ENCODE data around the gene INO80E. TPM values are rescaled to one million over a fixed set of nuclear protein-coding genes. Genes with fewer than 3 reads are reported as not detected.

Gene INO80E
- total and polyA plus RNA-seq, 2 of the 8 experiments (the other 6 are each of a cell fraction or from before 2014, with no cell fraction given) = 43.0 to 91.2 TPM

DNA sequence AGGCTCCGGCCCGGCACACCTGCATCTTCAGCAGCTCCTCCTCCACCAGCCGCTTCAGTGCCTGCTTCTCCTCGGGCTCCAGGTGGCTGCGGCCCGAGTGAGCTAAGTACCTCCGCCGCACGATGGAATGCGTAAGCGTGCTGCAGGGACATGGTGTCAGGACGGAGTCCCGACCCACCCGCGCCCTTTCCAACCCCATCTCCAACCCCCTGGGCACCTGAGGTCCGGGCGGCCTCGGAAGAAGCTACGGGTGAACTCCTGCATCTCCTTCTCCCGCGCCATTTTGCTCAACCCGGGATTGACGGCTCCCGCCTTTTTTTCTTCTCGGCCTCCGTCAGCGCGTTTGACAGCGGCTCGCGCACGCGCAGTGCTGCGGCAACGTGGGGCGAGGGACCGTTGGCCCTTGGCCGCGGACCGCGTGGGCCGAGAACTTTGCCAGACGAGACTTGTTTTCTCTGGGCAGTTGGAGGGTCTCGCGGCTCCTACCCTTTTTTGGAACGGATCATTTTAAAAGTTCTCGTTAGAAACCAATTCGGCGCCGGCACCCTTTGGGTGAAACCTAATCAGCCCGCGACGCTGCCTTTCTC is 624 bp upstream of the INO80E start, which contains the start of gene HIRIP3:
Gene HIRIP3 (minus strand): TSS at position 294 of the 587 bp plus-strand sequence. CDS start 12 bp downstream, at position 282.
- ChIA-PET POLR2A (ENCODE audit: partially characterized antibody) (interaction anchor here (0.8 to 5.5 kb wide), 17 partner anchors 11 to 285 kb away, joined by 3 to 34 read pairs (median 4); partner anchors contain the start of genes ALDOA, CDIPT, DOC2A and KCTD13), CTCF (ENCODE audit: partially characterized antibody) (interaction anchor here (0.9 to 2.1 kb wide), 3 partner anchors 9 to 18 kb away, joined by 5 to 9 read pairs (median 5); no protein-coding TSS in a partner anchor)
- peak within 1 kb of the TSS; percentile 85 for H4K5ac ChIP-seq (ENCODE audit: insufficient read length, low read depth, low read length)
- H2BK5ac ChIP-seq (ENCODE audit: low read depth, low read length) = peak within 1 kb of the TSS; percentile 81
- peak within 1 kb of the TSS; percentile 77; the same call in 1 of the 2 replicates for H2BK15ac ChIP-seq (ENCODE audit: low read length)
- H3K9me3 ChIP-seq (ENCODE audit: insufficient read depth in 2 of 2, low read depth in 1 of 2, low read length in 1 of 2) = no peaks in the 10 kb centered on the region
- FAIRE-seq (no peak), DNase-seq (ENCODE audit: low read depth in 1 of 2, low spot score in 2 of 2) (peak in 1 of 2 experiments; percentile 88)
- peak within 1 kb of the TSS; percentile 97 for H3K18ac ChIP-seq (ENCODE audit: extremely low read depth, low read length)
- no peak within 1 kb of the TSS for H3K23ac ChIP-seq (ENCODE audit: insufficient read length)
- peaks cover 0 to 2% of the 10 kb centered on the region in 2 experiments for H4K20me1 ChIP-seq (replicated peaks in 1 of 2; ENCODE audit: control insufficient read depth in 1 of 2, insufficient read depth in 2 of 2, low read length in 2 of 2)
- peak within 1 kb of the TSS; percentile 44; the same call in 1 of the 2 replicates for H2AK5ac ChIP-seq (ENCODE audit: low read depth, low read length)
- peak within 1 kb of the TSS; percentile 10; the same call in 1 of the 2 replicates for H2BK12ac ChIP-seq (ENCODE audit: low read depth, low read length)
- peaks cover 3% of the 10 kb centered on the region; the same call in 1 of the 2 replicates for H3K79me1 ChIP-seq (ENCODE audit: low read depth, low read length)
- H3K27me3 ChIP-seq (replicated peaks in 1 of 4; ENCODE audit: control insufficient read depth in 3 of 4, extremely low read depth in 1 of 4, insufficient read depth in 3 of 4, low read length in 3 of 4) = no peaks in the 10 kb centered on the region
- H3K4me3 ChIP-seq (ENCODE audit: extremely low read depth in 1 of 4, insufficient read depth in 2 of 4, low read depth in 3 of 4, low read length in 4 of 4) = peak within 1 kb of the TSS; percentile 75 to 91 (median 80)
- no peak within 1 kb of the TSS for H2BK120ac ChIP-seq (replicated peaks; ENCODE audit: low read depth, low read length)
- peak within 1 kb of the TSS; percentile 27 for H3K4ac ChIP-seq (replicated peaks; ENCODE audit: insufficient read length, low read depth, low read length)
- no peak within 1 kb of the TSS for H3K14ac ChIP-seq (ENCODE audit: insufficient read length)
- peak within 1 kb of the TSS; percentile 86 for H2AFZ ChIP-seq (ENCODE audit: low read length)
- peaks cover 0 to 8% (median 3%) of the 10 kb centered on the region in 4 experiments; a peak in 5 of 7 replicates for H3K4me1 ChIP-seq (replicated peaks in 1 of 4; ENCODE audit: control insufficient read depth in 3 of 4, insufficient read depth in 4 of 4, low read length in 3 of 4)
- H3K4me2 ChIP-seq (ENCODE audit: insufficient read depth in 1 of 2, low read depth in 2 of 2, low read length in 2 of 2) = peak within 1 kb of the TSS; percentile 78 to 92
- no peak within 1 kb of the TSS for H2BK20ac ChIP-seq (ENCODE audit: low read length)
- H3K36me3 ChIP-seq (ENCODE audit: control insufficient read depth in 2 of 4, insufficient read depth in 4 of 4, low read length in 3 of 4) = peaks cover 0 to 18% (median 3%) of the 10 kb centered on the region in 4 experiments; a peak in 6 of 8 replicates
- peak within 1 kb of the TSS; percentile 87 for H4K91ac ChIP-seq (replicated peaks; ENCODE audit: insufficient read length, low read length)
- H4K8ac ChIP-seq (ENCODE audit: extremely low read depth, insufficient read depth, low read length) = peak within 1 kb of the TSS; percentile 93
- H3K79me2 ChIP-seq (ENCODE audit: control insufficient read depth in 1 of 2, insufficient read depth in 2 of 2, low read length in 2 of 2) = peaks cover 0 to 7% of the 10 kb centered on the region in 2 experiments; a peak in 1 of 4 replicates
- H3K23me2 ChIP-seq (ENCODE audit: low read depth, low read length) = peaks cover 9% of the 10 kb centered on the region; the same call in 1 of the 2 replicates
- WGBS, 2 experiments (ENCODE audit: extremely low coverage in 1 of 2, insufficient coverage in 1 of 2, insufficient read length in 1 of 2, insufficient replicate concordance in 2 of 2, low coverage in 1 of 2, low lambda C conversion rate in 2 of 2, missing lambda C conversion rate in 1 of 2) = 1% methylated on average over 47 of the region's 53 CpGs; no CpG with 5 or more reads in 1 of the 2 experiments
- peak within 1 kb of the TSS; percentile 70 to 86 (median 78) for H3K9ac ChIP-seq (replicated peaks in 1 of 4; ENCODE audit: extremely low read depth in 1 of 4, low read depth in 3 of 4, low read length in 3 of 4)
- peak within 1 kb of the TSS; percentile 75 for H3K56ac ChIP-seq (replicated peaks; ENCODE audit: insufficient read length, low read depth, low read length)
- H3K27ac ChIP-seq (ENCODE audit: low read depth, low read length) = peak within 1 kb of the TSS; percentile 86
- TF ChIP-seq TEAD4 (IDR thresholded peaks at IDR 0.05; ENCODE audit: low read depth, low read length) (no peak), SP2 (IDR thresholded peaks at IDR 0.05; ENCODE audit: low read length) (no peak), HDAC2 (IDR thresholded peaks at IDR 0.05; ENCODE audit: borderline replicate concordance in 1 of 2, low read depth in 2 of 2, low read length in 2 of 2) (peak in 1 of 2 experiments; percentile 76; a peak in 1 of 4 replicates), KDM1A (IDR thresholded peaks at IDR 0.05; ENCODE audit: borderline replicate concordance, low read length) (no peak), ZNF274 (IDR thresholded peaks at IDR 0.05; ENCODE audit: borderline replicate concordance, extremely low read depth, low read length) (no peak), RNF2 (IDR thresholded peaks at IDR 0.05; ENCODE audit: borderline replicate concordance, low read depth, low read length, missing control alignments, poor library complexity, severe bottlenecking) (no peak), POLR2AphosphoS5 (IDR thresholded peaks at IDR 0.05; ENCODE audit: low read depth, low read length) (peak; percentile 79; the same call in 1 of the 2 replicates), FOSL1 (IDR thresholded peaks at IDR 0.05; ENCODE audit: insufficient read depth, low read depth, low read length) (no peak), BACH1 (IDR thresholded peaks at IDR 0.05; ENCODE audit: low read length) (no peak), BRCA1 (IDR thresholded peaks at IDR 0.05; ENCODE audit: low read depth, low read length) (no peak), NRF1 (IDR thresholded peaks at IDR 0.05; ENCODE audit: low read depth, low read length) (peak; percentile 83)
